Astrocyte (in vitro differentiated cells and primary cell): ENCODE results near the gene ARHGEF2. TPM values are rescaled to one million over a fixed set of nuclear protein-coding genes. Genes with fewer than 3 reads are reported as not detected.
A peak's percentile ranks its signal among the peaks of the same experiment; 100 is the strongest.

Source experiments
- DNase-seq: peaks from one replicate; pipeline ENCODE4 v3.0.0-alpha.2; 2010; ENCODE audit warnings: low read depth
- FAIRE-seq: peaks from 2 replicates; lab custom pipeline; 2011; peaks lifted over from hg19 to GRCh38; lab: Jason Lieb, UNC
- H2AFZ ChIP-seq: 2 replicates; pipeline ENCODE4 v1.6.0; 2012; ENCODE audit warnings: low read depth, low read length, inconsistent platforms
- H3K27ac ChIP-seq: 2 replicates; pipeline ENCODE4 v1.5.1; 2011; ENCODE audit warnings: low read depth, low read length, inconsistent platforms
- H3K27me3 ChIP-seq: 2 replicates; pipeline ENCODE4 v1.6.0; 2011; ENCODE audit warnings: low read length, inconsistent platforms; ENCODE audit not compliant: insufficient read depth
- H3K36me3 ChIP-seq: 2 replicates; pipeline ENCODE4 v1.5.1; 2011; ENCODE audit warnings: low read length, inconsistent platforms; ENCODE audit not compliant: insufficient read depth
- H3K4me1 ChIP-seq: 2 replicates; pipeline ENCODE4 v1.5.1; 2011; ENCODE audit warnings: low read length, inconsistent platforms; ENCODE audit not compliant: insufficient read depth
- H3K4me2 ChIP-seq: 2 replicates; pipeline ENCODE4 v1.6.0; 2012; ENCODE audit warnings: low read length, inconsistent platforms
- H3K4me3 ChIP-seq: 2 replicates; pipeline ENCODE4 v1.5.1; 2011; ENCODE audit warnings: low read depth, mild to moderate bottlenecking, low read length, inconsistent platforms; ENCODE audit not compliant: insufficient read depth
- H3K79me2 ChIP-seq: 2 replicates; pipeline ENCODE4 v1.6.0; 2012; ENCODE audit warnings: mild to moderate bottlenecking, low read length, inconsistent platforms; ENCODE audit not compliant: insufficient read depth
- H3K9ac ChIP-seq: 2 replicates; pipeline ENCODE4 v1.6.0; 2012; ENCODE audit warnings: mild to moderate bottlenecking, low read length, inconsistent platforms
- H3K9me3 ChIP-seq: 2 replicates; pipeline ENCODE4 v1.5.1; 2012; ENCODE audit warnings: low read depth, mild to moderate bottlenecking, low read length, inconsistent platforms; ENCODE audit not compliant: insufficient read depth
- H4K20me1 ChIP-seq: 2 replicates; pipeline ENCODE4 v1.6.0; 2012; ENCODE audit warnings: low read length, inconsistent platforms; ENCODE audit not compliant: insufficient read depth
- H3K27ac Mint-ChIP-seq: one replicate; pipeline ENCODE4 v1.8.0; 2021; ENCODE audit warnings: mild to moderate bottlenecking, mixed read lengths; ENCODE audit not compliant: unreplicated experiment
- H3K27me3 Mint-ChIP-seq: one replicate; pipeline ENCODE4 v1.8.0; 2021; ENCODE audit warnings: low read depth, mixed read lengths; ENCODE audit not compliant: unreplicated experiment
- H3K36me3 Mint-ChIP-seq: one replicate; pipeline ENCODE4 v1.8.0; 2021; ENCODE audit warnings: low read depth, mixed read lengths; ENCODE audit not compliant: unreplicated experiment
- H3K4me1 Mint-ChIP-seq: one replicate; pipeline ENCODE4 v1.8.0; 2021; ENCODE audit warnings: low read depth, mixed read lengths; ENCODE audit not compliant: unreplicated experiment
- H3K4me3 Mint-ChIP-seq: one replicate; pipeline ENCODE4 v1.8.0; 2021; ENCODE audit warnings: mild to moderate bottlenecking, moderate library complexity, mixed read lengths; ENCODE audit not compliant: unreplicated experiment
- H3K9me3 Mint-ChIP-seq: one replicate; pipeline ENCODE4 v1.8.0; 2021; ENCODE audit warnings: mild to moderate bottlenecking, mixed read lengths; ENCODE audit not compliant: unreplicated experiment
- EZH2 ChIP-seq: IDR thresholded peaks from 2 replicates; pipeline ENCODE4 v1.6.1; 2012; ENCODE audit warnings: mild to moderate bottlenecking, low read length, inconsistent platforms; ENCODE audit not compliant: insufficient read depth
- total RNA-seq: library from RNA; stranded (reverse); gene quantifications from 2 replicates; pipeline ENCODE4 v1.2.1, GENCODE V29; 2021
- TF ChIP-seq, protein P1 (sequence below): IDR thresholded peaks from 2 replicates; pipeline ENCODE4 v1.5.1; 2011; ENCODE audit warnings: low read depth, mild to moderate bottlenecking, inconsistent platforms, low read length, moderate library complexity; ENCODE audit not compliant: insufficient read depth

ARHGEF2 gene
- total RNA-seq, 1 donor from 2014 or later, result 99.3 TPM

DNA sequence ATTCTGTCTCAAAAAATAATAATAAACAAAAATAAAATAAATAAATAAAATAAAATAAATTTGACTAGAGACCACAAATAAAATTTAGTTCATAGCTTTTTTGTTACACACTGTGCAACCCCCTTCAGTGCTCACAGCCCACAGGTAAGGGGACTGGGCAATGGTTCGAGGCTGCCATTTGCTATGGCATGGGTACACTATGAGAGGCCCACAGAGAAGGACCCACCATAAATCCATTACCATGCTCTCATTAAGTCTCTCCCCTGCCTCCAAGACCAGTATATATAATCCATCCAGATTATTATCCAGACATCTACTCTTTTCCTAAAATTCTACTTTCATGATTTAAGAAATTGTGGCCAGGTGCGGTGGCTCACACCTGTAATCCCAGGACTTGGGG is 58.5 kb downstream of the ARHGEF2 start:
- H3K79me2 ChIP-seq, result peaks cover 53% of the 10 kb centered on the region
- no peak for DNase-seq
- no peak overlapping the region for H3K27ac ChIP-seq
- no peak overlapping the region for H2AFZ ChIP-seq
- peaks cover 10% of the 10 kb centered on the region for H3K4me1 Mint-ChIP-seq
- no peak for TF ChIP-seq EZH2
- TF ChIP-seq, protein P1, sequence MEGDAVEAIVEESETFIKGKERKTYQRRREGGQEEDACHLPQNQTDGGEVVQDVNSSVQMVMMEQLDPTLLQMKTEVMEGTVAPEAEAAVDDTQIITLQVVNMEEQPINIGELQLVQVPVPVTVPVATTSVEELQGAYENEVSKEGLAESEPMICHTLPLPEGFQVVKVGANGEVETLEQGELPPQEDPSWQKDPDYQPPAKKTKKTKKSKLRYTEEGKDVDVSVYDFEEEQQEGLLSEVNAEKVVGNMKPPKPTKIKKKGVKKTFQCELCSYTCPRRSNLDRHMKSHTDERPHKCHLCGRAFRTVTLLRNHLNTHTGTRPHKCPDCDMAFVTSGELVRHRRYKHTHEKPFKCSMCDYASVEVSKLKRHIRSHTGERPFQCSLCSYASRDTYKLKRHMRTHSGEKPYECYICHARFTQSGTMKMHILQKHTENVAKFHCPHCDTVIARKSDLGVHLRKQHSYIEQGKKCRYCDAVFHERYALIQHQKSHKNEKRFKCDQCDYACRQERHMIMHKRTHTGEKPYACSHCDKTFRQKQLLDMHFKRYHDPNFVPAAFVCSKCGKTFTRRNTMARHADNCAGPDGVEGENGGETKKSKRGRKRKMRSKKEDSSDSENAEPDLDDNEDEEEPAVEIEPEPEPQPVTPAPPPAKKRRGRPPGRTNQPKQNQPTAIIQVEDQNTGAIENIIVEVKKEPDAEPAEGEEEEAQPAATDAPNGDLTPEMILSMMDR, result no peak
- H3K27ac Mint-ChIP-seq, result no peak overlapping the region
- no peak overlapping the region for H3K9ac ChIP-seq
- H3K4me3 Mint-ChIP-seq, result no peak overlapping the region
- H3K27me3 ChIP-seq, result no peaks in the 10 kb centered on the region
- peaks cover 53% of the 10 kb centered on the region for H4K20me1 ChIP-seq
- no peak overlapping the region for H3K4me2 ChIP-seq
- no peak overlapping the region for H3K4me3 ChIP-seq
- H3K27me3 Mint-ChIP-seq, result no peaks in the 10 kb centered on the region
- no peaks in the 10 kb centered on the region for H3K9me3 Mint-ChIP-seq
- no peaks in the 10 kb centered on the region for H3K4me1 ChIP-seq
- H3K36me3 Mint-ChIP-seq, result peaks cover 18% of the 10 kb centered on the region
- no peaks in the 10 kb centered on the region for H3K9me3 ChIP-seq
- no peak for FAIRE-seq
- H3K36me3 ChIP-seq, result peaks cover 76% of the 10 kb centered on the region

DNA sequence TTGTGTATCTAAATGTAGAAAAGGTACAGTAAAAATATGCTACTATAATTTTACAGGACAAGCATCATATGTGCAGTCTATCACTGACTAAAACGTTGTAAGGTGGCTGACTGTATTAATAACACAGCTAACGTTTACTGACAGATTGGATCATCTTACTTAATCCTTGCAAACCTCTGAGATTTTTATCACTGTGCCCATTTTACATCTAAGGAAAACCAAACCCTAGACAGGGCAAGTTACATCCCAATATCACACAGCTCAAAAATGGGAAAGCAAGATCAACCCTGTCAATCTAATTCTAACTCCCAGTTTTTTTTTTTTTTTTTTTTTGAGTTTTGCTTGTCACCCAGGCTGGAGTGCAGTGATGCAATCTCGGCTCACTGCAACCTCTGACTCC is 59.7 kb downstream of the ARHGEF2 start:
- no peak for TF ChIP-seq EZH2
- TF ChIP-seq, protein P1, result no peak
- FAIRE-seq (no peak), DNase-seq (no peak)
- Histone ChIP-seq H3K27ac (no peak overlapping the region), H3K27me3 (no peaks in the 10 kb centered on the region), H3K36me3 (peaks cover 81% of the 10 kb centered on the region), H3K4me1 (no peaks in the 10 kb centered on the region), H3K9ac (no peak overlapping the region), H3K9me3 (no peaks in the 10 kb centered on the region), H3K79me2 (peaks cover 53% of the 10 kb centered on the region), H3K4me3 (no peak overlapping the region), H4K20me1 (peaks cover 48% of the 10 kb centered on the region), H3K4me2 (no peak overlapping the region), H2AFZ (no peak overlapping the region)
- Mint-ChIP-seq H3K27me3 (no peaks in the 10 kb centered on the region), H3K27ac (no peak overlapping the region), H3K4me3 (no peak overlapping the region), H3K36me3 (peaks cover 19% of the 10 kb centered on the region), H3K9me3 (no peaks in the 10 kb centered on the region), H3K4me1 (peaks cover 17% of the 10 kb centered on the region)

DNA sequence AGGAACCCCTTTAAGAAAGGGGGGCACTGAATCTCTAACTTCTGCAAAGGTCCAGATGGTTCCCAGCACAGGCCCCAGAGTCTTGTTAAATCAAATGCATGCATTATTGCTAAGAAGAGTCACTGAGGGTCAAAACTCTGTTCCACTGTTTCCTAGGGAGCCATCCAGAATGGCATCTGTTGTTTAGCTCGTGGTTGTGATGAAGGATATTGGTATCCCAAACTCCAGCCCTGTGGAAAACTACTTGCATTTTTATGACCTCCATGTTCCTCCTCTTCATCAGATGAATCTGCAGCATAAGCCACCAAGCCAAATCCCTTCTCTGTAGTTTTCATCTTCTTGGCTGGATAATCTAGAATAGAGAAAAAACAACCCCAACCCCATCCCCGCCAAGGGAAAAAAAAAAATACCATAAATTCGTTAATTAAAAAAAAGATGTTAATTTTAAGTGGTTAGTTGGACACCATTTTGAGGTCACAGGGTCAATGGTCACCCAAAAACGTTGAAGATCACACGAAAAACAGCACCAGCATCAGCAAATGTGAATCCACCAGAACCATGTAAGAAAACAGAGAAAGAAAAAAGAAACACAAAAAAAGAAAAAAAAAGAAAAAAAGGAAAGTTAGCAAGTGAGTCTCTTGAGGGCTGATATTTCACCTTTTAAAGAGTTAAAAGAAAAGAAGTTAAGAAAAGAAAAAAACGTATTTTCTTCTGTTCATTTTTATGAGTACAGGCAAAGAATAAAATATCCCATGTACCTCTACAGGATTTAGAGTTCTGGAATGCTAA is 64.2 kb downstream of the ARHGEF2 start:
- H3K4me3 Mint-ChIP-seq, result peak overlapping the region; percentile 74
- H3K4me2 ChIP-seq, result no peak overlapping the region
- peaks cover 53% of the 10 kb centered on the region for H3K36me3 ChIP-seq

More for the DNA sequence above, 64.2 kb downstream of the ARHGEF2 start:
- no peak for DNase-seq
- peak overlapping the region; percentile 12 for H3K27ac ChIP-seq
- Mint-ChIP-seq H3K4me1 (peaks cover 32% of the 10 kb centered on the region), H3K27me3 (no peaks in the 10 kb centered on the region), H3K9me3 (no peaks in the 10 kb centered on the region), H3K36me3 (peaks cover 16% of the 10 kb centered on the region), H3K27ac (peak overlapping the region; percentile 77)
- no peaks in the 10 kb centered on the region for H3K27me3 ChIP-seq
- H3K4me1 ChIP-seq, result peaks cover 13% of the 10 kb centered on the region
- peaks cover 36% of the 10 kb centered on the region for H3K79me2 ChIP-seq
- TF ChIP-seq EZH2, result no peak
- TF ChIP-seq, protein P1, result no peak
- H3K9ac ChIP-seq, result no peak overlapping the region
- no peak overlapping the region for H2AFZ ChIP-seq
- H3K9me3 ChIP-seq, result no peaks in the 10 kb centered on the region
- H3K4me3 ChIP-seq, result no peak overlapping the region
- peaks cover 18% of the 10 kb centered on the region for H4K20me1 ChIP-seq
- FAIRE-seq, result no peak
